ENCODE results near the gene SIX1.

The SIX1 gene

GRCh38 chr14:60642270-60643140, 6.8 kb downstream of the SIX1 start:
- in situ Hi-C loops (cut with MboI; ENCODE audit: low pct_unique_long_range_greater_than_20kb, low sequenced_read_pairs, unreplicated experiment) = no loop called here
- no peak for TF ChIP-seq CTCF (IDR thresholded peaks at IDR 0.05; ENCODE audit: extremely low read depth, insufficient read depth, missing control alignments)
- DNase-seq (ENCODE audit: low spot score) = no peak

- no peak for DNase-seq (ENCODE audit: low spot score)
- in situ Hi-C loops (cut with MboI; ENCODE audit: low pct_unique_long_range_greater_than_20kb, low sequenced_read_pairs, unreplicated experiment) = no loop called here
- TF ChIP-seq CTCF (IDR thresholded peaks at IDR 0.05; ENCODE audit: extremely low read depth, insufficient read depth, missing control alignments) = no peak
These were observed 7.5 kb downstream of the SIX1 start for GRCh38 chr14:60641742-60642269.

GRCh38 chr14:60640859-60641741, 8.2 kb downstream of the SIX1 start:
- no peak for DNase-seq (ENCODE audit: low spot score)
- in situ Hi-C loops (cut with MboI; ENCODE audit: low pct_unique_long_range_greater_than_20kb, low sequenced_read_pairs, unreplicated experiment) = no loop called here
- no peak for TF ChIP-seq CTCF (IDR thresholded peaks at IDR 0.05; ENCODE audit: extremely low read depth, insufficient read depth, missing control alignments)

- TF ChIP-seq CTCF (IDR thresholded peaks at IDR 0.05; ENCODE audit: extremely low read depth, insufficient read depth, missing control alignments) = no peak
- in situ Hi-C loops (cut with MboI; ENCODE audit: low pct_unique_long_range_greater_than_20kb, low sequenced_read_pairs, unreplicated experiment) = loop anchor here (10.0 kb wide), 1 partner anchor 615 kb away; no protein-coding TSS in a partner anchor
- no peak for DNase-seq (ENCODE audit: low spot score)
These were observed 9.6 kb downstream of the SIX1 start for GRCh38 chr14:60639674-60640073.

GRCh38 chr14:60637479-60638315, 11.6 kb downstream of the SIX1 start:
- DNase-seq (ENCODE audit: low spot score) = no peak
- no peak for TF ChIP-seq CTCF (IDR thresholded peaks at IDR 0.05; ENCODE audit: extremely low read depth, insufficient read depth, missing control alignments)
- in situ Hi-C loops (cut with MboI; ENCODE audit: low pct_unique_long_range_greater_than_20kb, low sequenced_read_pairs, unreplicated experiment) = loop anchor here (10.0 kb wide), 1 partner anchor 617 kb away; no protein-coding TSS in a partner anchor

Data from GM13977 (cell line).